Activated CD8-positive, alpha-beta memory T cell treated with anti-CD3 and anti-CD28 coated beads, Interleukin-2, amount 50 U/mL, for 48 hours (primary cell): ENCODE results near the gene SORCS1.

Source experiments
- DNase-seq: peaks from one replicate; pipeline ENCODE4 v3.0.0-alpha.2; 2020

The SORCS1 gene

DNA sequence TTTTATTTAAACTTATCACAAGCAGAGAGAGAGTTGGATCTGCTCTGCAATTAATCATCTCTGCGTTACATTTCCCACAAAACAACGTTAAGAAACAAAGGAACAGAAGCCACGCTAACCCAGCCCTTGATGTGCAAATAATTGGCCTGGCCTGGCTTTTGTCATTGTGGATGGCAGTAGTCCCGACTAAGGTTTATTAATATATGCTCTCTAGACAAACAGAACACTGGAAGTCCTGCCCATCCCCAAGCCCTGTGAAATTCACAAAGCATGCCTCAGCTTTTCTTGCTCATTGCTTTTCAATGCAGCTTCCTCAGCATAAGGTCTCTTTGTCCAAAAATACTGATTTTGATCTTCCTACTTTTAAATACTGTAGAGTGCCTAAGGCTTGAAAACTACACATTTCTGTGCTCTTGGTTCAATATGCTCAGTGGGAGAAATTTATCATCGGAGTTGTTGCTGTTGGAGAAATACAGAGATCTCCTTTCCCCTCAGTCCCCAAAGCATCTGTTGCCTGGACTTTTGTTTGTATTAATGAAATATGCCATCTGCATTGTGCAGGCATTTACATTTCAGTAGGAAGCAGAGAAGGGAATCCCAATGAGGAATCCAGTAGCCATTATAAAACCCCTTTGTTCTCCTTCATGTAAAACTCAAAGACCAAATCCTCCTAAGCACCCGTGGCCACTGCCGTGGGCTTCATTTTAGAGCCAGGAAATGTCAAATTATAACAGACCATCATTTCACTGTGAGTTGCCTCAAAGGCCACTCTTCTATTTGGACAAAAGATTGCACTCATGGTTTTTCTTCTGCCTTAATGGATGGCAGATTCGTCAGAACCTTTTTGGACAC lies 61.1 kb downstream of the SORCS1 start:
- no peak for DNase-seq

DNA sequence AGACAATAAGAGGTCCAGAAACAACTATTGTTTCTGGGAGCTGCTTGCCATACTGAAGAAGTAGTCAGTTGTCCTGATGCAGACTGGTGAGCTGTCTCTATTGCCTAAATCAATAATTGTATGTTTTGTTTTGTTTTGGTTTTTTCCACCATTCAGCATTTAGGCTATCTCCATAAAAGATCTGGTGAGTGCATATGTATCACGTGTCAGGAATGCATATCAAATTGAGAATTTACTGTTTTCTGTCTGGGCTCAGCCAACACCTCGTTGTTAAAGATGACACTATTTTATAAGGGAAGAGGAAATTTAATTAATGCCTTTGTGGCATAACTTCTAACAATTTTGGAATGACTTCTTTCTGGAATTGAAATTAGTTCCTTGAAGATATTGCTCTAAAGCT lies 66.2 kb downstream of the SORCS1 start:
- DNase-seq = no peak

DNA sequence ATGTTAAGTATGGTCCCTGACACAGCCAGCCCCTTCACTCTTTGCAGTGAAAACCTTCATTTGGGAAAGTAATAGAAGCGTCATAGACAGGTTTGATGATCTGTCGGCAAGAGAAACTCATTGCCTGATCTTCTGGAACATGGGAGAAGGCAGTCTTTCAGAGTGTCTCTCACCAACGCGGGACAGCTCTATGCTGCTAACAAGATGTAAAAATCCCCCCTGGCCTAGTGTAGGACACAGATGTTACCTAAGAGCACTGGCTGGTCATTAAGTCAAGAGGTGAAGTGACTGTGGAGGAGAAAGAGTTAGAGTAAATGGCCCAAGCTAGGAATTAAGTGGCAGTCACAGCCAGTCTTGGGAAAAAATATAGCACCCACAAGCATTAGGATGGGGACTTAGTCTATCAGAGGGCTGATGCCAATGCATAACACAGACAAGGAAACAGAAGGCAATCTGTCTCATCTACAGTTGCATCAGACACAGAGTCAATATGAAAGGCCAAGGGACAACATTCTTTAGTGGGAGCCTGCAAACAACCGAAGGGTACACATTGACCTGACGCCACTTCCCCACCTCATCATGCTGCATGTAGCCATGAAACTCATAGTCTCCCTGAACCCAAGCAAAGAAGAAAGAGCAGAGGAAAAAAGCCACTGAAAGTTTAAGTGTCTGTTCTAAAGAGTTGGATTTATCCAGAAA lies 69.5 kb downstream of the SORCS1 start:
- no peak for DNase-seq

DNA sequence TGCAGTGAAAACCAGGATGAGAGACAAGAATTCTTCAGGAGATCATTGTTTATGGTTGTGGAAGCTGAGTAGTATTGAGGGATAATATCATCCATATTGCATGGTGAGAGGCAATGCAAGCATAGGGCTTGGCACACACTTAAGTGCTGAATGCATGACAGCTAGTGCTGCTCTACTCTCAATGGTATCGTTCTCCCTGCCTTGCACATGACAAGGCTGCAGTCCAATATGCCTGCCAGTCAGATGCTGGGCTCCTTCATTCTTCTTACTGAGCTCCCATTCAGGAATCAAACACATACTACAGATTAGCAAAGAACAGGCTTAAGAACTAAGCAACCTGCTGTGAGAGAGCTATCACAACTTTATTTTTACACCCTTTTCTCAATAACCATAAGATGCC lies 72.2 kb downstream of the SORCS1 start:
- DNase-seq = no peak

DNA sequence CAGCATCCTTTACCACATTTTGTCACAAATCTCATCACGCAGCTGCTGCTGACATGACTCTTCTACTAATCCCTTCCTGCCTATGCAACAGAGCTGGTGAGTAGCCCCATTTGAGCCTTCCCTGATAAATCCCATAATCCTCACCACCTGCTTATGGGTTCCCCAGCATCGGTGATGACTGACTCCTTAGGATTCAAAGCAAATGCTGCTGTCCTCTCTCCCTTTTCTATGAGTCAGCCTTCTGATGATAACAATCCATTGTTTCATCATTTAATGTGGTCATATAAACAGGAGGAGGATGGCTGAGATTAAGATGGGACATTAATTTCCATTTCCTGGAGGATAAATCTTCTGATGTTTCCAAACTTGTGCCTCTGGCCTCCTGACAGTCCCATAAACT lies 73.4 kb downstream of the SORCS1 start:
- DNase-seq = no peak

DNA sequence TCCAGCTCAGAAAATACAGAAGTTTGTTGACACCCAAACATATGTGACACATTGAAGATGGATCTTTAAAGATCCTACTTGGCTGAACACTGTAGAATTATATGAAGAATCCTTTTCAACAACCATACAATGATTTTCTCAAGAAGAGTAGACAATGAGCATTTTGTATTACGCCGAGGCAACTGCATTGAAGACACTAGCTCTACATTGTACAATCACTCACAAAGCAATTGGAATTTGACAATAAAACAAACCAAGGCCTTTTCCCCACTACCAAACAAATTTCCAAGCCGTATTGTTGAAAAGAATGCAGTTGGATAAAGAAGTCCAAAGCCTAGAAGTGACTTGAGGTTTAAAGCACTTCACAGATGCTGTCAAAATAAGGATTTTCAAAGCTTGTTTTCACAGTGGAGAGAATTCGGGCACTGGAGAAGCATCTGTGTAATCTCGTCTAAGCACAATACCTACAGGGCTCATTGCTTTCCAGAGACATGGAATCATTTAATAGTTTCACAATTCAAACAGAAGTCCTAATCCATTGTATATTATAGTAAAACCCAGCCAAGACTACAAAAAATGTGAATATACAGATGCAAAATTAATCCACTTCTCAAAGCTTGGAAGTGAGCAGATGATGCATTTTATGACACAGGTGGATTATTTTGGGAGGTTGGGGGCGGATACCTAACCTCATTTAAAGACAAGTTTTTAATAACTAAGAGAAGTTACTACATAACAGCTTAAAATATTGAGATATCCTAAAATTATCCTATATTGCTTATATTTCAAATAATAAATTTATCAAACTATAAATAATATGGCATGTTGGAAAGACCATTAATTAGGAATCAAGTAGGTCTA lies 78.6 kb downstream of the SORCS1 start:
- DNase-seq = no peak

DNA sequence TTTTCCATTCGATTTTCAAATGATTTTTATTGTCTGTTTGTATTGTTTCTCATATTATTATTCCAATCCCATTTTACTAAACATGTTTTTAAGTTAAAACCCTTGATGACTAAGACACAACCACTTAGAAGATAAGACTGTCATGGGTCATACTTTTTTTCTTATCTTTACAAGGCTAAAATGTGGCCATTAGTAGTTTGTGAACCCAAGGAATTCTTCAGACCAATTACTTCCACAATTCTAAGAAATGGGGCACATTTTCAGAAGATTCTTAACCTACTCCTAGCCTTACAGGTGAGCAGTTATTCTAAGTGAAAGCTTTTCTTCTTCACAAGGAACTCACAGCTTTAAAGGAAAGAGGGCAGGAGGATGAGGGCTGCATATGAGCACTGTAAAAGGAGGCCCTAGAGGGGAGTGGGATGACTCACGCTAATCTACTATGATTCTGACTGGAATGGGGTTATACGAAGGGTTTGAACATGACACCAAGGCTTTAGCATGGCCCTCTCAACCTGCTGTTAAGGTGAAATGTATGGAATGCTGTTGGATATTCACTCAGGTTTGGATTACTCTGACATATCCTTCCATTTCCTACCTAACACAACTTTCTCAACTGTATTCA lies 81.0 kb downstream of the SORCS1 start:
- no peak for DNase-seq

DNA sequence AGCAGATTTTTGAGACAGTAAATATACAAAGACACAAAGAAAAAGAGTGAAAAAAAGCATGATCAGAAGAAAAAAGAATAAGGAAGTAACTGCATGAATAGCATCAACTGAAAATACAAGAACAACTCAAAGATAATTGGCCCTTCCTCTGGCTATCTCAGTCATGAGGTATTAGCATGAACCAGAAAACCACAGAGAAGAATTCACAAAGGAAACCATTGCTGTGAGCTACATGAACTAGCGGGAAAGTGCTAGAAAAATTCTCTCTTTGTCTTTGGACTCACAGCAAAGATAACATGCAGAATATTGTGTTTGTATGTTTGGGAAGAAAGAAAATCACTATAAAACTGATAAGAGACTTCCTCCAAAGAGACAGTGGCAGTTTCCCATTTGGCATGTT lies 82.9 kb downstream of the SORCS1 start:
- DNase-seq = no peak

DNA sequence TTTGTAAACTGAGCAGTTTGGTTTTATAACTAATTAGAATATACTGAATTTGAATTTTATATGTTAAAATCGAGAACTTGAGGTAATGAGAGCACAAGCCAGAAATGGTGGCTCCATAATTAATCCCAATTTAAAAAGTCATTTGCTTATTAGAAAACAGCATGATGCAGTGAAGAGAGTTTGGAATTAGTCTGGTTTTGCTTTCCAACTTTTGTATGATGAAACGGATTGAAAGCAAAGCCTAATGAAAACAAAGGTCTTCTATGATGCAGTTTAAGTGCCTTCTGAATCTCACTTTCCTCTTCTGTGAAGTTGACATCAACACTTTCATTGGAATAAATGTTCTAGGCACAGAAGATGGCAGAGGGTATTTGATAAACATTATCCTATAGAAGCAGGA lies 89.4 kb downstream of the SORCS1 start:
- no peak for DNase-seq

DNA sequence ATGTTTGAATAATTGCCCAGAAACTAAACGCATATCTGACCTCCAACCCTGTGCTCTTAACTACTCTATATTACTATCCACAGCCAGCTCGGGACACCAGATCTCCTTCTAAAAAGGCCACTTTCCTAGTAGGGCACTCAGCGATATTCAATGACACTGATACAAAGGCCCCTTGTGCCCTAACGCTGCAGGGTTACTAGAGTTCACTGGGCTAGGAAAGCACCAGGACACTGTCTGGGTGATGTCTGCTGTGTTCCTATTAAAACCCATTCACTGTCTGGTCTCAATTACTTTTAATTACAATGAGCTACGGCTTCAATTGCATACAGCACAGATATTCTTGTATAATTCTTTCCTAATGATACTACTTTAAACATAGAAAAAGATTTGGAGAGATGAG lies 91.7 kb downstream of the SORCS1 start:
- no peak for DNase-seq

DNA sequence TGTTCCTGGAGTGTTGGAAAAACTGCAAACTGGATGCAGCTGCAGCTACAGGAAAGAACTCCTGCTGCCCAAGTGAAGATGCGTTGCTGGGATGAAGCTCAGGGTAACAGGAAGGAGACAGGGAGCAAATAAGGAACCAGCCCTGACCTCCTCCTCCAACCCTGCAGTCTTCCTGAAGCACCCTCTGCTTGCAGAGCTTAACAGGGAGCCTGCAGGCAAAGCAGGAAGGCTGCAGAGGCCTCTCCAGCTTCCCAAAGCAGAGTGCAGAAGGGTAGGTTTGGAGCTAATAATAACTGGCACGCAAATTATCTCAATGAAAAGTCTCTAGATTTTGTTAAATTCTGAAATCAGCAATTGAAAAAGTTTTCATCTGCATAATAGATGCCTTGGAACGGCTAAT lies 92.5 kb downstream of the SORCS1 start:
- no peak for DNase-seq

DNA sequence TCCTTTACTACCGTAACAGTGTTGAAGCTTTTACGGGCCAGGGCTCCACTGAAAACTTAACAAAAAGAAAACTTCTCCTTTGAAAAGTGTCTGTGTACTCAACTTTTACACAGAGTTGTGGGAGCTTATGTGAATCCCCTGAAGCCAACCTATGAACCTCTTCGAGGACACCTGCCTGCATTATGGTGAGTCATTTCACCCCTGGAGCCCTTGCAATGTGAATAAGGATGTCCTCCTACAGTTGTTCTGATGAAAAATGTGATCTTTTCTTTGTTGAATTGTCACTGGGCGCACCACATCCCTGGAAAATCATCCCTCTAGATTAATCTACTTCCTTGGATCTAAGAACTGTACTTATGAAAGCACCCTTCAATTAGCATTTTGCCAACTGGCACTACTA lies 93.2 kb downstream of the SORCS1 start:
- DNase-seq = no peak

DNA sequence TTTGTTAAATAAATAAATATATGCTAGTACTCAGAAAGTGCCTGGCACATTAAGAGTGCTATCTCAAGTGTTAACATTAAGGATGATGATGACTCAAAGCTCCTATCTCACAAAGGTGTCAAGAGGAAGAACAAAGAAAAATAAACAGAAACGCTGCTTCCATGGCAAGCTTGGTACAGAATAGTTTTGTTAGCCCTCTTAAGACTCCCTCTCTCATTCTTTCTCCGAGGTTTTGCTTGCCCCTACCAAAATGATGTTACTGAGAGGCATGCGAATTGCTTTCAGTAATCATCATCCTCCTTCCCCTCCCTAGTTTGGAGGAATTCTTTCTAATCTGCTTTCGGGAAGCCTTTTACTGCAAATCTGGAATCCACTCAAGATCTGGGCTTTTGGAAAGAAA lies 96.7 kb downstream of the SORCS1 start:
- DNase-seq = no peak

DNA sequence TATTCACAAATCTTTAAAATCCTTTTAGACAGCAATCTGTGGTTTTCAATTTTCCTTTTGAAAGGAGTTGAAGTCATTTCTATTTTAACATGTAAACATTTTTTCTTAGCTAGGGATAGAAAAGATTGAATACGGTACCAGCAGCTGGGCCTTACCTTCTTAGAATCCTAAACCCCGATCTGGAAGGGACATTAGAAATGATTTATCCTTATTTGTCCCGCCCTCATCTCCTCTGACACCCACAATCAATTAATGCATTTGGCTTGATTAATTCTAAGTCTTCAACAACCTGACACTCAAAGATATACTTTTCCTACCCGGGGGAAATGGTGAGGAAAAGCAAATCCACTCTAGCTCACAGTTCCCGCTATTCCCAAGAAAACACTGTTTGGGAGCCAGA lies 100.4 kb downstream of the SORCS1 start:
- DNase-seq = no peak

DNA sequence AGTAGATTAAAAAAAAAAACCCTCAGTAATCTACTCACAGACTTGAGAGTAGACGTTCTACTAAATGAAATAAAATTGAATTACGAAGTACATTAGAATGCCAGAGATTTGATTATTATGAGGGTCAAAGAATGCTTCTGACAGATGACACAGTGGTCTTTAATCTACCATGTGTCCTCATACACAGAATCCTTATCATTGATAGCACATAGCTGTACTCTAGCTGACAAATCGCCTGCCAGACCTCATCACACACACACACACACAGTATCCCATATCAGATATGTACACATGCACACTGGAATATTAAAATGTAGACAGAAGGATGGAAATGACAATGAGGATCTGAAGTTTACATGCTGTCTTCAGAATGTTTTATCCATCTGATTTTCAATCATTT lies 104.6 kb downstream of the SORCS1 start:
- no peak for DNase-seq

DNA sequence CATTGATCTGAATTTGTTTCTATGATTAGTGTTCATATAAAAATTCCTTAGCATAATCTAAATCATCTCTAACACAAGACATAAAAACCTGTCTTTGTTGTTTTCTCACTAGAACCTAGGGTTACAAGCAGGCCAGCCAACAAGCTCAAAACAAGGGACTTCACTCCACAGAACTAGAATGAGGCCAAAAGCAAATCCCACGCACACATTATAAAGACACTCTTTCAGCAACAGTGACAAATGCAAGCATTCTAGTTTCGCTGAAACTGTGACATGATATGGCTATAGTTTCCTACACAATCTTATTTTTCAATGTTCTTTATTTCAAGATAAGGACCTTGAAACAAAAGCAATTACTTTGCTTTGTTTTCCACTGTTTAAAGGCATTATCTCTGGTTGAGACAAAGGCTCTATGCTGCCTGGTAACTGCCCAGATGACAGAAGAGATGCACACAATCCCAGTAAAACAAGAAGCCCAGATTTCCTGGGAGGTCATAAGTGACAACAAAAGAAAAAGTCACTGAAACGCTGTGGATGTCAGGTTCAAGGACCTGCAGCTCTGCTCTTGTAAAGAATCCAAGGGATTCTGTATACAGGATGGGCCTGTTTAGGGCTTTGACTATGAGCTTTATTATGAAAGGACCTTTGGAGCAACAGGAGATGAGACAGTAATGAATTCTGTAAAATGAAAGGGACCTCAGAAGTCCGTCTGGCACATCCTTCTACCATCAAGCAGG lies 105.3 kb downstream of the SORCS1 start:
- DNase-seq = no peak

DNA sequence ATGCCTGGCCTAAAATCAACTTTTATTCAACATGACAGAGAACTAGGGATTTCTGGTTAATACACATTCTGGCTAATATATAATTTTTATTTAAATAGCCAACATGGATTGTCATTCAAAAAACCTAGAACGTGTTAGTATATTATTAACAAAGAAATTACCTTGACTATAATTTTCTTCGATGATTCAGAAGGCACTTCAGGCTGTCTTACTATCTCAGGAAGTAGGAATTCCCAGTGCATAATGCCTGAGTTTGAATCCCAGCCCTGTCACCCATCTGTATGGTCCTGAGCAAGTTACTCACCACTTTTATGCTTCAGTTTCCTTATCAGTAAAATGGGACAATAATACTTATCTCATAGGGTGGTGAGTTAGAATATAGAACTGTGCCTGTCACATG lies 106.2 kb downstream of the SORCS1 start:
- no peak for DNase-seq

DNA sequence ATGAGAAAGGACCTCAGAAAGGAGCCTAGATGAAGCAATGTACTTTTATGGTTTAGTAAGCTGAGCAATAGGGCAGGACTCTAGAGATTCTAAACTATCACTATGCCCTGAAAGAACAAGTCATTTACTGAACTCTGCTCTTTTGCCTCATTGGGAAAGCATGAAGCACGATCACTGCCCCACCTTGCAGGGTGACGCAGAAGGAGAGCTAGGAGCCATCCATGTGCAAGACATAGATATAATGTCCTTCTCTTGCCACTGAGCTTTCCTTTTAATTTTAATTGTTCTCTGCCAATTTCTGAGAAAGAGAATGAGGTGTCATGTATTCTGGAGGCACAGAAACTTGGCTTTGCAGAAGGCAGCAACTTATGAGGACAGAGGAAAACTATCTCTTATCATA lies 108.3 kb downstream of the SORCS1 start:
- DNase-seq = no peak

DNA sequence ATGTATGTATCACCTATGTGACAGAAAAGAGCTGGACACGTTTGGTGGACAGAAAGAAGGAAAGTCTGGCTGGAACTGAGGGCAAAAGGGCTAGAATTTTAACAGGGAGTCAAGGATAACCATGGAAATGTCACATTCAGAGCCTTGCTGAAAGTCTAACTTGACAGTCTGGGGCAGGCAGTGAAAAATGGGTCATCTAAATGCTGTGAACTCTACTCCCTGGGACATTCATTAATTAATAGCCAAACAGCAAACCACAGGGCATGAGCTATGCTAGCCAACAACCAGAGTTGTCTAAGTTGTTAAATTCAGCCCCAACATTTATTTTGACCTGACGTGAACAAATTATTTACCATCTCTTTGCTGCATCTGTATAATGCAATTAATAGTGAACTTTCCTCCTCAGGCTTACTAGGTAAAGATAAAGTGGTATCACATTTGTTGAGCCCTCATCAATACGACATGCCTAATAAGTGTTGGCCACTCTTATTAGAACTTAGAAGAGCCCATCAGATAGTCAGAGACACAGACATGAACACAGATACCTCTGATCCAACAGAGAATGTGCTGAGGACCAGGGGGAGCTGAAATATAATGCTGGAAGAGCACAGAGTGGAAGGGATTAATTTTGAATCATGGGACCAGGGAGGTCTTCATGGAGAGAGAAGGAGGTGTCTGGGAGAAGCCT lies 109.9 kb downstream of the SORCS1 start:
- DNase-seq = no peak

DNA sequence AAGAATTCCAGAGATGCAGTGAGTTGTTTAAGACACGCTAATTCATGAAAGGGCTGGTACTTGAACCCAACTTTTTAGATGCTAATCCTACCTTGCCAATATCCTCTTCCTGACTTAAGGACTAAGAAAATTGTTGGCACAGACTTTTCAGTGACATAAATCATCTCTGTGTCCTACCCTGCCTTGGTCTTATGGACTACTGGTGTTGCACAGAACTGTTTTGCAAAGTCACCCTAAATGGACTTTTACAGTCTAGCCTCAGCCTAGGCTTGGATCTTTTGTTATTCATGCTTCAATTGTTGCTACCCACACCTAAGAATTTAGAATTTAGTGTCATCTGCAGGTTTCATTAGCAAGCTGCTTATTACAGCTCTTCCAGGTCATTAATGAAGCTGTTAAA lies 112.7 kb downstream of the SORCS1 start:
- no peak for DNase-seq

DNA sequence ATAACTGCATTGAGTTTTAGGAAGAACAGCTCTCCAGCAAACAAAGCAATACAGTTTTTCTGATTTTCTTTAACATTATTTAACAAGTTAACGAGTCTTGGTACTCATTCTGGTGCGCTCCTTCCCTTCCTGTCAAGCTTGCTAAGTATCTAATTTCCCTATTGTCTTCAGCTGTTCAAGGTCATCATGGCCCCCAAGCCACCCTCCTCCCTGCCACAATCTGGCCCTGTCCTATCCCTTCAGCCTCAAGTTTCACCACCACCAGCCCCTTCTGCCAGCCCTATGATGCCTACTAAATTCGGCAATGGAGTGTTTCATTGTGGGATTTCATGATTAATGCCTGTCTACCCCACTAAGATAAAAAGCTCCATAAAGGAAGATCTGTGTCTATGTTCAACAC lies 121.0 kb downstream of the SORCS1 start:
- no peak for DNase-seq
